ENCODE measurements around the gene BPTF.
"Not testable (repeated sequence)": the region's sequence is repeated elsewhere in the genome, so short reads cannot be mapped to it uniquely, and the experiment has no call there.

The BPTF gene

GRCh38 chr17:67836205-67836987, 11.1 kb downstream of the BPTF start:
- Histone ChIP-seq H3K4me3 (ENCODE audit: low read length) (no peak overlapping the region), H3K9me3 (ENCODE audit: control insufficient read depth, insufficient read depth, low read length) (no peaks in the 10 kb centered on the region), H3K4me1 (ENCODE audit: control insufficient read depth, insufficient read depth, low read length) (0 out of 2 replicates have a peak, but pooled peaks cover 1% of the 10 kb centered on the region), H3K36me3 (ENCODE audit: control insufficient read depth, insufficient read depth, low read length) (no peaks in the 10 kb centered on the region), H3K27me3 (ENCODE audit: control insufficient read depth, insufficient read depth, low read length) (no peaks in the 10 kb centered on the region), H3K27ac (ENCODE audit: low read length) (no peak overlapping the region)
- DNase-seq (ENCODE audit: low read depth, low spot score) = no peak
- WGBS (ENCODE audit: insufficient coverage, insufficient read length) = no CpG with 5 or more reads among the region's 4 CpGs

- DNase-seq (ENCODE audit: low read depth, low spot score) = no peak
- no peaks in the 10 kb centered on the region for H3K27me3 ChIP-seq (ENCODE audit: control insufficient read depth, insufficient read depth, low read length)
- H3K36me3 ChIP-seq (ENCODE audit: control insufficient read depth, insufficient read depth, low read length) = no peaks in the 10 kb centered on the region
- H3K4me3 ChIP-seq (ENCODE audit: low read length) = no peak overlapping the region
- WGBS (ENCODE audit: insufficient coverage, insufficient read length) = no CpG with 5 or more reads among the region's 2 CpGs
- no peaks in the 10 kb centered on the region for H3K9me3 ChIP-seq (ENCODE audit: control insufficient read depth, insufficient read depth, low read length)
- H3K4me1 ChIP-seq (ENCODE audit: control insufficient read depth, insufficient read depth, low read length) = no peaks in the 10 kb centered on the region
- H3K27ac ChIP-seq (ENCODE audit: low read length) = no peak overlapping the region
Measured at GRCh38 chr17:67837965-67838364, 12.7 kb downstream of the BPTF start.

- WGBS (ENCODE audit: insufficient coverage, insufficient read length) = no CpG with 5 or more reads among the region's 3 CpGs
- no peaks in the 10 kb centered on the region for H3K36me3 ChIP-seq (ENCODE audit: control insufficient read depth, insufficient read depth, low read length)
- no peaks in the 10 kb centered on the region for H3K9me3 ChIP-seq (ENCODE audit: control insufficient read depth, insufficient read depth, low read length)
- no peak for DNase-seq (ENCODE audit: low read depth, low spot score)
- no peak overlapping the region for H3K27ac ChIP-seq (ENCODE audit: low read length)
- H3K4me1 ChIP-seq (ENCODE audit: control insufficient read depth, insufficient read depth, low read length) = no peaks in the 10 kb centered on the region
- H3K27me3 ChIP-seq (ENCODE audit: control insufficient read depth, insufficient read depth, low read length) = no peaks in the 10 kb centered on the region
- H3K4me3 ChIP-seq (ENCODE audit: low read length) = no peak overlapping the region
Measured at GRCh38 chr17:67838538-67838937, 13.2 kb downstream of the BPTF start.

- H3K27ac ChIP-seq (ENCODE audit: low read length) = no peak overlapping the region
- DNase-seq (ENCODE audit: low read depth, low spot score) = no peak
- H3K27me3 ChIP-seq (ENCODE audit: control insufficient read depth, insufficient read depth, low read length) = no peaks in the 10 kb centered on the region
- no peak overlapping the region for H3K4me3 ChIP-seq (ENCODE audit: low read length)
- no peaks in the 10 kb centered on the region for H3K9me3 ChIP-seq (ENCODE audit: control insufficient read depth, insufficient read depth, low read length)
- no peaks in the 10 kb centered on the region for H3K36me3 ChIP-seq (ENCODE audit: control insufficient read depth, insufficient read depth, low read length)
- H3K4me1 ChIP-seq (ENCODE audit: control insufficient read depth, insufficient read depth, low read length) = no peaks in the 10 kb centered on the region; the same call in 1 of the 2 replicates
- WGBS (ENCODE audit: insufficient coverage, insufficient read length) = no CpG with 5 or more reads among the region's 2 CpGs
Measured at GRCh38 chr17:67841992-67842391, 16.7 kb downstream of the BPTF start.

GRCh38 chr17:67842648-67843047, 17.3 kb downstream of the BPTF start:
- DNase-seq (ENCODE audit: low read depth, low spot score) = no peak
- H3K27ac ChIP-seq (ENCODE audit: low read length) = no peak overlapping the region
- H3K4me3 ChIP-seq (ENCODE audit: low read length) = no peak overlapping the region
- no peaks in the 10 kb centered on the region for H3K9me3 ChIP-seq (ENCODE audit: control insufficient read depth, insufficient read depth, low read length)
- no peaks in the 10 kb centered on the region for H3K27me3 ChIP-seq (ENCODE audit: control insufficient read depth, insufficient read depth, low read length)
- H3K4me1 ChIP-seq (ENCODE audit: control insufficient read depth, insufficient read depth, low read length) = no peaks in the 10 kb centered on the region; the same call in 1 of the 2 replicates
- no peaks in the 10 kb centered on the region for H3K36me3 ChIP-seq (ENCODE audit: control insufficient read depth, insufficient read depth, low read length)

GRCh38 chr17:67845374-67845773, 20.1 kb downstream of the BPTF start:
- Histone ChIP-seq H3K36me3 (ENCODE audit: control insufficient read depth, insufficient read depth, low read length) (no peaks in the 10 kb centered on the region), H3K27ac (ENCODE audit: low read length) (no peak overlapping the region), H3K4me3 (ENCODE audit: low read length) (no peak overlapping the region), H3K27me3 (ENCODE audit: control insufficient read depth, insufficient read depth, low read length) (no peaks in the 10 kb centered on the region), H3K9me3 (ENCODE audit: control insufficient read depth, insufficient read depth, low read length) (no peaks in the 10 kb centered on the region), H3K4me1 (ENCODE audit: control insufficient read depth, insufficient read depth, low read length) (no peaks in the 10 kb centered on the region; the same call in 1 of the 2 replicates)
- DNase-seq (ENCODE audit: low read depth, low spot score) = no peak
- WGBS (ENCODE audit: insufficient coverage, insufficient read length) = no CpG with 5 or more reads among the region's 5 CpGs

GRCh38 chr17:67848189-67848588, 22.9 kb downstream of the BPTF start:
- H3K27ac ChIP-seq (ENCODE audit: low read length); H3K36me3 ChIP-seq (ENCODE audit: control insufficient read depth, insufficient read depth, low read length); H3K9me3 ChIP-seq (ENCODE audit: control insufficient read depth, insufficient read depth, low read length); DNase-seq (ENCODE audit: low read depth, low spot score); H3K4me1 ChIP-seq (ENCODE audit: control insufficient read depth, insufficient read depth, low read length); H3K27me3 ChIP-seq (ENCODE audit: control insufficient read depth, insufficient read depth, low read length); H3K4me3 ChIP-seq (ENCODE audit: low read length): not testable (repeated sequence)
- no CpG with 5 or more reads among the region's 5 CpGs for WGBS (ENCODE audit: insufficient coverage, insufficient read length)

- not testable (repeated sequence) for H3K27ac ChIP-seq (ENCODE audit: low read length); H3K4me3 ChIP-seq (ENCODE audit: low read length); H3K27me3 ChIP-seq (ENCODE audit: control insufficient read depth, insufficient read depth, low read length); H3K9me3 ChIP-seq (ENCODE audit: control insufficient read depth, insufficient read depth, low read length); H3K36me3 ChIP-seq (ENCODE audit: control insufficient read depth, insufficient read depth, low read length); H3K4me1 ChIP-seq (ENCODE audit: control insufficient read depth, insufficient read depth, low read length); DNase-seq (ENCODE audit: low read depth, low spot score)
- no CpG with 5 or more reads among the region's 3 CpGs for WGBS (ENCODE audit: insufficient coverage, insufficient read length)
Measured at GRCh38 chr17:67848846-67849245, 23.5 kb downstream of the BPTF start.

- no CpG with 5 or more reads among the region's 8 CpGs for WGBS (ENCODE audit: insufficient coverage, insufficient read length)
- H3K4me3 ChIP-seq (ENCODE audit: low read length) = no peak overlapping the region
- H3K27ac ChIP-seq (ENCODE audit: low read length) = no peak overlapping the region
- peaks cover 7% of the 10 kb centered on the region; the same call in 1 of the 2 replicates for H3K36me3 ChIP-seq (ENCODE audit: control insufficient read depth, insufficient read depth, low read length)
- no peaks in the 10 kb centered on the region for H3K27me3 ChIP-seq (ENCODE audit: control insufficient read depth, insufficient read depth, low read length)
- no peaks in the 10 kb centered on the region for H3K9me3 ChIP-seq (ENCODE audit: control insufficient read depth, insufficient read depth, low read length)
- DNase-seq (ENCODE audit: low read depth, low spot score) = no peak
- H3K4me1 ChIP-seq (ENCODE audit: control insufficient read depth, insufficient read depth, low read length) = no peaks in the 10 kb centered on the region; the same call in 1 of the 2 replicates
Measured at GRCh38 chr17:67850991-67851631, 25.8 kb downstream of the BPTF start.

GRCh38 chr17:67853703-67854102, 28.4 kb downstream of the BPTF start:
- 100% methylated on average over 1 of the region's 8 CpGs for WGBS (ENCODE audit: insufficient coverage, insufficient read length)

More at GRCh38 chr17:67853703-67854102, 28.4 kb downstream of the BPTF start:
- Histone ChIP-seq H3K36me3 (ENCODE audit: control insufficient read depth, insufficient read depth, low read length) (peaks cover 7% of the 10 kb centered on the region; the same call in 1 of the 2 replicates), H3K27ac (ENCODE audit: low read length) (no peak overlapping the region), H3K27me3 (ENCODE audit: control insufficient read depth, insufficient read depth, low read length) (no peaks in the 10 kb centered on the region), H3K4me3 (ENCODE audit: low read length) (no peak overlapping the region), H3K9me3 (ENCODE audit: control insufficient read depth, insufficient read depth, low read length) (no peaks in the 10 kb centered on the region), H3K4me1 (ENCODE audit: control insufficient read depth, insufficient read depth, low read length) (no peaks in the 10 kb centered on the region)
- DNase-seq (ENCODE audit: low read depth, low spot score) = no peak

All from iPS DF 6.9 (cell line).